PC-3 (cell line): ENCODE data around the gene HMCES.

ENCODE experiments used
- EZH2phosphoT487 ChIP-seq: fragments of 300-600 bp; sonication (generic); IDR thresholded peaks from 2 replicates; pipeline ENCODE4 v1.6.1; 2018; ENCODE audit warnings: mild to moderate bottlenecking, antibody characterized with exemption, low read length, borderline replicate concordance
- TF ChIP-seq, protein P1 (sequence below): fragments of 300-600 bp; sonication (generic); conservative IDR thresholded peaks from 2 replicates; pipeline ENCODE4 v1.5.1; 2017; ENCODE audit warnings: antibody characterized with exemption, low read depth, mild to moderate bottlenecking, low read length

- TF ChIP-seq EZH2phosphoT487 = no peak
- TF ChIP-seq, protein P1, sequence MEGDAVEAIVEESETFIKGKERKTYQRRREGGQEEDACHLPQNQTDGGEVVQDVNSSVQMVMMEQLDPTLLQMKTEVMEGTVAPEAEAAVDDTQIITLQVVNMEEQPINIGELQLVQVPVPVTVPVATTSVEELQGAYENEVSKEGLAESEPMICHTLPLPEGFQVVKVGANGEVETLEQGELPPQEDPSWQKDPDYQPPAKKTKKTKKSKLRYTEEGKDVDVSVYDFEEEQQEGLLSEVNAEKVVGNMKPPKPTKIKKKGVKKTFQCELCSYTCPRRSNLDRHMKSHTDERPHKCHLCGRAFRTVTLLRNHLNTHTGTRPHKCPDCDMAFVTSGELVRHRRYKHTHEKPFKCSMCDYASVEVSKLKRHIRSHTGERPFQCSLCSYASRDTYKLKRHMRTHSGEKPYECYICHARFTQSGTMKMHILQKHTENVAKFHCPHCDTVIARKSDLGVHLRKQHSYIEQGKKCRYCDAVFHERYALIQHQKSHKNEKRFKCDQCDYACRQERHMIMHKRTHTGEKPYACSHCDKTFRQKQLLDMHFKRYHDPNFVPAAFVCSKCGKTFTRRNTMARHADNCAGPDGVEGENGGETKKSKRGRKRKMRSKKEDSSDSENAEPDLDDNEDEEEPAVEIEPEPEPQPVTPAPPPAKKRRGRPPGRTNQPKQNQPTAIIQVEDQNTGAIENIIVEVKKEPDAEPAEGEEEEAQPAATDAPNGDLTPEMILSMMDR = no peak
These were observed 39.5 kb upstream of the HMCES start for GRCh38 chr3:129238945-129239705.
